HepG2 (cell line): ENCODE results near the gene EFNA2. TPM values are rescaled to one million over a fixed set of nuclear protein-coding genes. Genes with fewer than 3 reads are reported as not detected.

Experiments used
- ATAC-seq: fragments of 200-7000 bp; cut with Tn5 transposase; 3 replicates; pipeline ENCODE4 v1.9.1; 2020; ENCODE audit warnings: mild to moderate bottlenecking, moderate library complexity
- BruUV-seq: library from RNA; stranded (reverse); fragments of 400-500 nt; replicated peaks from 2 replicates; lab custom pipeline; 2021; lab: Mats Ljungman, UMichigan
- CTCF ChIA-PET: fragments of 300-600 bp; formaldehyde crosslinking; extraction: SDS; loops from one replicate; lab custom pipeline; 2021; ENCODE audit warnings: low total read pairs, inconsistent platforms, low intra/inter-chr PET ratio; lab: Yijun Ruan, JAX
- POLR2A ChIA-PET: fragments of 350-600 bp; sonication (Branson Sonifier 250); formaldehyde crosslinking; loops from one replicate; lab custom pipeline; 2020; ENCODE audit warnings: antibody characterized with exemption, inconsistent platforms; lab: Yijun Ruan, JAX
- DNase-seq: peaks from one replicate; pipeline ENCODE4 v3.0.0-alpha.2; 2015; ENCODE audit warnings: low spot score
- FAIRE-seq: peaks from 3 replicates; lab custom pipeline; 2011; peaks lifted over from hg19 to GRCh38; lab: Jason Lieb, UNC
- H2AFZ ChIP-seq: one replicate; pipeline ENCODE4 v1.6.1; 2011; ENCODE audit warnings: low read length, inconsistent platforms
- H3K27ac ChIP-seq: fragments of 300-600 bp; 3 replicates; pipeline ENCODE4 v1.8.0; 2011; ENCODE audit warnings: mixed run types, mild to moderate bottlenecking, mixed read lengths, low read length, inconsistent platforms; ENCODE audit not compliant: insufficient read depth; ENCODE audit errors: extremely low read length
- H3K27me3 ChIP-seq, 2 experiments: fragments of 200-600 bp in 1 of 2; 2 replicates in 1 of 2; 3 replicates in 1 of 2; pipeline versions ENCODE4 v1.6.0 to v1.8.0; 2011; ENCODE audit warnings: low read length in 2 of 2, mild to moderate bottlenecking in 2 of 2, moderate library complexity in 2 of 2, inconsistent platforms in 1 of 2; ENCODE audit not compliant: insufficient read depth in 2 of 2, control insufficient read depth in 1 of 2
- H3K36me3 ChIP-seq, 2 experiments: fragments of 200-600 bp in 1 of 2; replicated peaks in 1 of 2; 2 replicates in 1 of 2; 3 replicates in 1 of 2; pipeline versions ENCODE4 v1.5.1 to v1.8.0; 2011; ENCODE audit warnings: low read length in 2 of 2, inconsistent platforms in 1 of 2; ENCODE audit not compliant: insufficient read depth in 2 of 2, control insufficient read depth in 1 of 2
- H3K4me1 ChIP-seq: 2 replicates; pipeline ENCODE4 v1.5.1; 2012; ENCODE audit warnings: low read length, inconsistent platforms; ENCODE audit not compliant: insufficient read depth
- H3K4me2 ChIP-seq: 2 replicates; pipeline ENCODE4 v1.6.0; 2011; ENCODE audit warnings: low read depth, low read length, inconsistent platforms
- H3K4me3 ChIP-seq, 3 experiments: fragments of 200-600 bp in 1 of 3; sonication (generic), shearing (Covaris generic) in 1 of 3; replicated peaks in 1 of 3; 2 replicates each; pipeline ENCODE4 v1.5.1; 2011 to 2016; ENCODE audit warnings: low read length in 3 of 3, inconsistent platforms in 2 of 3, low read depth in 2 of 3, mild to moderate bottlenecking in 2 of 3, control low read depth in 1 of 3, mixed read lengths in 1 of 3; ENCODE audit not compliant: insufficient read depth in 1 of 3
- H3K79me2 ChIP-seq: one replicate; pipeline ENCODE4 v1.6.1; 2011; ENCODE audit warnings: low read length, inconsistent platforms; ENCODE audit not compliant: insufficient read depth
- H3K9ac ChIP-seq: 2 replicates; pipeline ENCODE4 v1.6.0; 2011; ENCODE audit warnings: mild to moderate bottlenecking, low read depth, low read length, inconsistent platforms; ENCODE audit not compliant: insufficient read depth
- H3K9me3 ChIP-seq: 2 replicates; pipeline ENCODE4 v1.5.1; 2012; ENCODE audit warnings: mild to moderate bottlenecking, low read length
- H4K20me1 ChIP-seq: 2 replicates; pipeline ENCODE4 v1.6.0; 2011; ENCODE audit warnings: inconsistent platforms, mild to moderate bottlenecking, low read length, moderate library complexity; ENCODE audit not compliant: insufficient read depth
- BCLAF1 ChIP-seq: fragments of 450-650 bp; IDR thresholded peaks from 2 replicates; pipeline ENCODE4 v1.6.1; 2017; ENCODE audit warnings: mild to moderate bottlenecking
- CENPT ChIP-seq: sonication (generic); formaldehyde crosslinking; IDR thresholded peaks from 2 replicates; pipeline ENCODE4 v1.8.0; 2022; ENCODE audit warnings: low read depth, mild to moderate bottlenecking, moderate library complexity, missing genetic modification reagents
- MAX ChIP-seq: IDR thresholded peaks from 2 replicates; pipeline ENCODE4 v1.6.1; 2012; ENCODE audit warnings: inconsistent platforms
- PATZ1 ChIP-seq: sonication (generic); formaldehyde crosslinking; IDR thresholded peaks from 2 replicates; pipeline ENCODE4 v1.4.0; 2020; ENCODE audit warnings: missing genetic modification reagents
- TRIM24 ChIP-seq: sonication (generic); formaldehyde crosslinking; IDR thresholded peaks from 2 replicates; pipeline ENCODE4 v1.8.0; 2022; ENCODE audit warnings: mild to moderate bottlenecking, missing genetic modification reagents
- ZBTB3 ChIP-seq: sonication (generic); formaldehyde crosslinking; IDR thresholded peaks from 2 replicates; pipeline ENCODE4 v1.4.0; 2020; ENCODE audit warnings: low read depth, mild to moderate bottlenecking, moderate library complexity, missing genetic modification reagents, borderline replicate concordance
- ZBTB33 ChIP-seq: sonication (generic); formaldehyde crosslinking; IDR thresholded peaks from 2 replicates; pipeline ENCODE4 v1.4.0; 2020; ENCODE audit warnings: missing genetic modification reagents
- ZBTB37 ChIP-seq: sonication (generic); formaldehyde crosslinking; IDR thresholded peaks from 2 replicates; pipeline ENCODE4 v1.4.0; 2020; ENCODE audit warnings: mild to moderate bottlenecking, missing genetic modification reagents
- ZEB1 ChIP-seq: IDR thresholded peaks from 2 replicates; pipeline ENCODE4 v1.6.1; 2012; ENCODE audit warnings: mild to moderate bottlenecking, low read depth, inconsistent platforms; ENCODE audit not compliant: insufficient replicate concordance
- ZNF296 ChIP-seq: sonication (generic); formaldehyde crosslinking; conservative IDR thresholded peaks from 2 replicates; pipeline ENCODE4 v1.5.0; 2020; ENCODE audit warnings: mild to moderate bottlenecking, missing genetic modification reagents
- WGBS: methylation state at CpG from one replicate; pipeline ENCODE4 v1.1.6; 2017; ENCODE audit warnings: low lambda C conversion rate; 5-methylcytosine and 5-hydroxymethylcytosine counted together
- in situ Hi-C: cut with HindIII; loops from 2 replicates; pipeline ENCODE4 v1.10.0; 2017; ENCODE audit warnings: low pct_unique_long_range_greater_than_20kb; ENCODE audit not compliant: extremely low pct_ligation_motif_present
- intact Hi-C: fragments of 100-400 bp; cut with micrococcal nuclease; formaldehyde crosslinking; loops from one replicate; pipeline ENCODE4 v1.10.0; 2022; ENCODE audit not compliant: unreplicated experiment
- polyA plus RNA-seq, 8 experiments: library from polyadenylated mRNA; depleted of rRNA in 3 of 8; stranded (reverse) in 7 of 8; unstranded in 1 of 8; fragments of >200 nt; fragmentation: Illumina TruSeq in 4 of 8; extraction: Trizol in 4 of 8; gene quantifications; 2 replicates each; pipeline versions ENCODE4 v1.2.1 to v1.2.3, GENCODE V29; 2011 to 2016; ENCODE audit warnings: low read depth in 4 of 8, missing spikeins in 1 of 8, mixed read lengths in 1 of 8; ENCODE audit not compliant: insufficient read depth in 1 of 8
- total RNA-seq, 5 experiments: library from RNA; depleted of rRNA; stranded (reverse); fragments of >200 nt; fragmentation: Illumina TruSeq; extraction: Trizol; gene quantifications; 2 replicates each; pipeline ENCODE4 v1.2.3, GENCODE V29; 2016; ENCODE audit warnings: low read depth in 1 of 5

EFNA2 gene
- total and polyA plus RNA-seq, 2 of the 13 experiments (the other 11 are each of a cell fraction or from before 2014, with no cell fraction given), result 6.0 to 9.9 TPM

GRCh38 chr19:1282588-1283206 is 3.0 kb upstream of the EFNA2 start (continued):
- TF ChIP-seq PATZ1 (CRISPR knock-in tag), result no peak
- TF ChIP-seq, all 625 proteins: peak for 6

DNA sequence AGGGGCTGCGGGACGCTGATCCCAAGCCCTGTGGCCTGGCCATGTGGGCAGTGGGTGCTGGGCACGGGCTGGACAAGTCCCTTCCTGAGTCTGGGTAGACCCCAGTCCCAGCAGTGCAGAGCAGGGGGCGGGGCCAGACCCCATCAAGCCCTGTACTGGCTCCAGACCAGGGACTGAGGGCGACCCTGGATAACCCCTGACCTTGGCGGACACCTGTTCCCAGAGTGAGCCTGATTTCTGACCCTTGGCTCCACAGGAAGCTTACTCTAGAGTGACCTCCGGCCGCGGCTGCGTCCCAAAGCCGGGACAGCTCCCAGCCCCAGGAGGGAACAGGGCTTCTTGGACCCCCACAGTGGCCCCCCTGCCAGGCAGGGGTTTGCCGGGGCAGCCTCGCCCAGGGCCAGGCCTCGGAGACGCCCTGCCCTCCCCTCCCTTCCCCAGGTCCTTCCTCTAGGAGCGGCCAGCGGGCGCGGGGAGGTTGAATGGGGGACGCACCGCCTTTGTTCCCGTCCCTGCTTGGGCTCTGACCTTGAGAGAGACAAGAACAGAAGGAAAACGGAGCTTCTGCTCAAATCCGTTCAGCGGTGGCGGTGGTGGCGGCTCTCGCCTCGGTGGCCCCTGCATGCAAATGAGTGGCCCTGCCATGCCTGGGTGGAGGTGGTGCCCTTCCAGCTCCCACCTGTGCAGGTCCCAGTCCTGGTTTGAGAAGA is 2.3 kb upstream of the EFNA2 start:
- ChIA-PET POLR2A (interaction anchor here (0.6 to 3.5 kb wide), 20 partner anchors 8 to 208 kb away, joined by 3 to 61 read pairs (median 6); partner anchors contain the start of genes CIRBP, FAM174C and REEP6), CTCF (no interaction called here)
- peak overlapping the region; percentile 59 to 70 (median 63) for H3K4me3 ChIP-seq
- FAIRE-seq (peak; percentile 59), ATAC-seq (peak; percentile 21), DNase-seq (no peak)
- WGBS, result no CpG with 5 or more reads among the region's 29 CpGs
- H3K27me3 ChIP-seq, result no peaks in the 10 kb centered on the region; a peak in 1 of 5 replicates
- H3K27ac ChIP-seq, result peak overlapping the region; percentile 75
- H3K79me2 ChIP-seq, result peaks cover 19% of the 10 kb centered on the region
- H3K9ac ChIP-seq, result peak overlapping the region; percentile 60
- H2AFZ ChIP-seq, result no peak overlapping the region
- no peaks in the 10 kb centered on the region for H4K20me1 ChIP-seq
- H3K36me3 ChIP-seq, result peaks cover 2 to 9% of the 10 kb centered on the region in 2 experiments; a peak in 3 of 5 replicates
- no TSS peak for BruUV-seq
- peaks cover 42% of the 10 kb centered on the region for H3K4me1 ChIP-seq
- H3K9me3 ChIP-seq, result no peaks in the 10 kb centered on the region
- in situ Hi-C loops (loop anchor here (5.0 kb wide), 2 partner anchors 34 to 89 kb away; no protein-coding TSS in a partner anchor), intact Hi-C loops (no loop called here)
- H3K4me2 ChIP-seq, result peak overlapping the region; percentile 89
- TF ChIP-seq ZNF296 (CRISPR knock-in tag) (no peak), MAX (peak; percentile 59; the same call in 1 of the 2 replicates), ZBTB3 (CRISPR knock-in tag) (no peak), TRIM24 (CRISPR knock-in tag) (no peak), ZEB1 (no peak), ZBTB33 (CRISPR knock-in tag) (no peak), ZBTB37 (CRISPR knock-in tag) (no peak), BCLAF1 (no peak), CENPT (CRISPR knock-in tag) (no peak)
